SW480 (cell line): ENCODE data around the gene ME3.
A peak's percentile ranks its signal among the peaks of the same experiment; 100 is the strongest.
"Not testable (repeated sequence)": the region's sequence is repeated elsewhere in the genome, so short reads cannot be mapped to it uniquely, and the experiment has no call there.

Experiments
- DNase-seq: peaks from one replicate; pipeline ENCODE4 v3.0.0-alpha.2; 2016; ENCODE audit warnings: low spot score

The ME3 gene

GRCh38 chr11:86558841-86559240 is 113.6 kb downstream of the ME3 start:
- no peak for DNase-seq

GRCh38 chr11:86558207-86558606 is 114.2 kb downstream of the ME3 start:
- no peak for DNase-seq

GRCh38 chr11:86555866-86556265 is 116.5 kb downstream of the ME3 start:
- DNase-seq, result no peak

- no peak for DNase-seq
Measured at GRCh38 chr11:86555401-86555800, 117.0 kb downstream of the ME3 start.

- no peak for DNase-seq
Measured at GRCh38 chr11:86553265-86553664, 119.2 kb downstream of the ME3 start.

GRCh38 chr11:86551288-86552092 is 120.9 kb downstream of the ME3 start:
- no peak for DNase-seq

- no peak for DNase-seq
Measured at GRCh38 chr11:86550757-86551156, 121.7 kb downstream of the ME3 start.

GRCh38 chr11:86548271-86548917 is 124.0 kb downstream of the ME3 start:
- DNase-seq, result no peak

- no peak for DNase-seq
Measured at GRCh38 chr11:86547727-86548126, 124.7 kb downstream of the ME3 start.

GRCh38 chr11:86541299-86541698 is 131.1 kb downstream of the ME3 start:
- not testable (repeated sequence) for DNase-seq

GRCh38 chr11:86538223-86538548 is 134.2 kb downstream of the ME3 start:
- DNase-seq, result no peak

GRCh38 chr11:86537541-86538222 is 134.7 kb downstream of the ME3 start:
- no peak for DNase-seq

GRCh38 chr11:86535773-86536172 is 136.6 kb downstream of the ME3 start:
- no peak for DNase-seq

GRCh38 chr11:86524620-86525352 is 147.6 kb downstream of the ME3 start:
- peak; percentile 66 for DNase-seq

GRCh38 chr11:86523738-86524619 is 148.4 kb downstream of the ME3 start:
- peak; percentile 82 for DNase-seq

GRCh38 chr11:86522512-86522911 is 149.9 kb downstream of the ME3 start:
- DNase-seq, result not testable (repeated sequence)

GRCh38 chr11:86519064-86519911 is 153.1 kb downstream of the ME3 start:
- DNase-seq, result no peak

- DNase-seq, result no peak
Measured at GRCh38 chr11:86518211-86518610, 154.2 kb downstream of the ME3 start.

- DNase-seq, result no peak
Measured at GRCh38 chr11:86517557-86517956, 154.9 kb downstream of the ME3 start.

GRCh38 chr11:86515297-86516094 is 156.9 kb downstream of the ME3 start:
- no peak for DNase-seq
